Caco-2 (cell line): ENCODE data around the gene DNAJC3. TPM values are rescaled to one million over a fixed set of nuclear protein-coding genes. Genes with fewer than 3 reads are reported as not detected.
"Not testable (repeated sequence)": the region's sequence is repeated elsewhere in the genome, so short reads cannot be mapped to it uniquely, and the experiment has no call there.

Experiments
- BruUV-seq: library from RNA; stranded (reverse); fragments of 400-500 nt; replicated peaks from 2 replicates; lab custom pipeline; 2021; lab: Mats Ljungman, UMichigan
- CTCF ChIA-PET: fragments of 300-600 bp; sonication (Branson Sonifier 250); formaldehyde crosslinking; loops from one replicate; lab custom pipeline; 2022; ENCODE audit warnings: antibody characterized with exemption; lab: Charles Lee
- POLR2A ChIA-PET: fragments of 300-600 bp; sonication (Branson Sonifier 250); formaldehyde crosslinking; loops from one replicate; lab custom pipeline; 2022; ENCODE audit warnings: antibody characterized with exemption; lab: Charles Lee
- DNase-seq, 2 experiments: peaks; one replicate each; pipeline versions ENCODE4 v3.0.0 to v3.0.0-alpha.2; 2020 to 2022
- H3K27me3 ChIP-seq: replicated peaks from 2 replicates; pipeline ENCODE4 v1.6.0; 2011; ENCODE audit warnings: low read length; ENCODE audit not compliant: control insufficient read depth, insufficient read depth
- H3K36me3 ChIP-seq: 2 replicates; pipeline ENCODE4 v1.5.1; 2011; ENCODE audit warnings: low read length; ENCODE audit not compliant: control insufficient read depth, insufficient read depth
- H3K4me1 ChIP-seq: fragments of 250-450 bp; sonication (Bioruptor Pico); 2 replicates; pipeline ENCODE4 v1.5.1; 2020; ENCODE audit warnings: mild to moderate bottlenecking
- H3K4me3 ChIP-seq: 2 replicates; pipeline ENCODE4 v1.5.1; 2011; ENCODE audit warnings: low read depth, mild to moderate bottlenecking, control low read depth, low read length
- H3K9me3 ChIP-seq: fragments of 250-450 bp; sonication (Bioruptor Pico); 2 replicates; pipeline ENCODE4 v1.5.1; 2020; ENCODE audit warnings: mild to moderate bottlenecking, moderate library complexity
- H3K27ac Mint-ChIP-seq: one replicate; pipeline ENCODE4 v1.8.0; 2022; ENCODE audit warnings: mixed read lengths; ENCODE audit not compliant: unreplicated experiment
- H3K27me3 Mint-ChIP-seq: one replicate; pipeline ENCODE4 v1.8.0; 2022; ENCODE audit warnings: mixed read lengths; ENCODE audit not compliant: insufficient read depth, unreplicated experiment
- H3K36me3 Mint-ChIP-seq: one replicate; pipeline ENCODE4 v1.8.0; 2022; ENCODE audit warnings: mild to moderate bottlenecking, mixed read lengths; ENCODE audit not compliant: insufficient read depth, unreplicated experiment
- H3K4me1 Mint-ChIP-seq: one replicate; pipeline ENCODE4 v1.8.0; 2022; ENCODE audit warnings: low read depth, mixed read lengths; ENCODE audit not compliant: unreplicated experiment
- H3K4me3 Mint-ChIP-seq: one replicate; pipeline ENCODE4 v1.8.0; 2022; ENCODE audit warnings: mild to moderate bottlenecking, moderate library complexity, mixed read lengths; ENCODE audit not compliant: unreplicated experiment
- H3K9me3 Mint-ChIP-seq: one replicate; pipeline ENCODE4 v1.8.0; 2022; ENCODE audit warnings: mixed read lengths; ENCODE audit not compliant: unreplicated experiment
- intact Hi-C: fragments of 100-400 bp; cut with micrococcal nuclease; formaldehyde crosslinking; loops from one replicate; pipeline ENCODE4 v1.10.0; 2022; ENCODE audit not compliant: unreplicated experiment
- total RNA-seq: library from RNA; stranded (reverse); gene quantifications from 2 replicates; pipeline ENCODE4 v1.2.3, GENCODE V29; 2022
- TF ChIP-seq, protein P1 (sequence below), 2 experiments: fragments of 200-600 bp in 1 of 2; IDR thresholded peaks; 1 replicate in 1 of 2; 2 replicates in 1 of 2; pipeline versions ENCODE4 v1.5.1 to v1.8.0; 2011 to 2022; ENCODE audit warnings: antibody characterized with exemption in 1 of 2, control low read depth in 1 of 2, inconsistent platforms in 1 of 2, low read depth in 1 of 2, low read length in 1 of 2, mild to moderate bottlenecking in 1 of 2, moderate library complexity in 1 of 2; ENCODE audit not compliant: insufficient read depth in 1 of 2, severe bottlenecking in 1 of 2, unreplicated experiment in 1 of 2

DNAJC3 gene
- total RNA-seq, 1 experiment from 2014 or later = 36.8 TPM

DNA sequence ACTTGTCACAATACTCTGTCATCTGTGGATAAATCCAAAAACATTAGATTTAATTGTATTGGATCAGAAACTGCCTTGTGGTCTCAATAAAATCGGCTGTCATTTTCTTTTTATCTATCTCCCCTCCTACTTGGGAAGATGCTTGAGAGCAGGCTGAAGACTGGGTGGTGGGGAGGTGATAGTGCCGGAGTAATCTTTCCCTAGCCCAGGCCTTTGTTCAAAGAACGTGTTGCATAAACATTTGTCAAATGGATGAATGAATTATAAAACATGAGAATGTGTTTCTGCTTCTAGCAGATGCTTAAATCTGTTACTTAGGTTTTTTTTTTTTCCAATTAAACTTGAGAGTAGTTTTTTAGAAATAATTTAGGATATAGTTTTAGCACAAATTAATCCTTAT lies 49.9 kb downstream of the DNAJC3 start:
- H3K27me3 ChIP-seq = no peaks in the 10 kb centered on the region
- DNase-seq = no peak
- no peaks in the 10 kb centered on the region for H3K36me3 ChIP-seq
- intact Hi-C loops = no loop called here
- Mint-ChIP-seq H3K4me3 (no peak overlapping the region), H3K27me3 (no peaks in the 10 kb centered on the region), H3K36me3 (peaks cover 11% of the 10 kb centered on the region), H3K9me3 (peaks cover 13% of the 10 kb centered on the region), H3K27ac (no peak overlapping the region), H3K4me1 (no peaks in the 10 kb centered on the region)
- H3K4me1 ChIP-seq = no peaks in the 10 kb centered on the region
- no TSS peak for BruUV-seq
- TF ChIP-seq, protein P1, sequence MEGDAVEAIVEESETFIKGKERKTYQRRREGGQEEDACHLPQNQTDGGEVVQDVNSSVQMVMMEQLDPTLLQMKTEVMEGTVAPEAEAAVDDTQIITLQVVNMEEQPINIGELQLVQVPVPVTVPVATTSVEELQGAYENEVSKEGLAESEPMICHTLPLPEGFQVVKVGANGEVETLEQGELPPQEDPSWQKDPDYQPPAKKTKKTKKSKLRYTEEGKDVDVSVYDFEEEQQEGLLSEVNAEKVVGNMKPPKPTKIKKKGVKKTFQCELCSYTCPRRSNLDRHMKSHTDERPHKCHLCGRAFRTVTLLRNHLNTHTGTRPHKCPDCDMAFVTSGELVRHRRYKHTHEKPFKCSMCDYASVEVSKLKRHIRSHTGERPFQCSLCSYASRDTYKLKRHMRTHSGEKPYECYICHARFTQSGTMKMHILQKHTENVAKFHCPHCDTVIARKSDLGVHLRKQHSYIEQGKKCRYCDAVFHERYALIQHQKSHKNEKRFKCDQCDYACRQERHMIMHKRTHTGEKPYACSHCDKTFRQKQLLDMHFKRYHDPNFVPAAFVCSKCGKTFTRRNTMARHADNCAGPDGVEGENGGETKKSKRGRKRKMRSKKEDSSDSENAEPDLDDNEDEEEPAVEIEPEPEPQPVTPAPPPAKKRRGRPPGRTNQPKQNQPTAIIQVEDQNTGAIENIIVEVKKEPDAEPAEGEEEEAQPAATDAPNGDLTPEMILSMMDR (IDR thresholded peaks at IDR 0.05; ENCODE audit: insufficient read depth in 1 of 2, low read depth in 1 of 2, low read length in 1 of 2, severe bottlenecking in 1 of 2, unreplicated experiment in 1 of 2) = no peak
- CTCF ChIA-PET = no interaction called here
- H3K9me3 ChIP-seq = no peaks in the 10 kb centered on the region
- POLR2A ChIA-PET = no interaction called here
- no peak overlapping the region for H3K4me3 ChIP-seq

DNA sequence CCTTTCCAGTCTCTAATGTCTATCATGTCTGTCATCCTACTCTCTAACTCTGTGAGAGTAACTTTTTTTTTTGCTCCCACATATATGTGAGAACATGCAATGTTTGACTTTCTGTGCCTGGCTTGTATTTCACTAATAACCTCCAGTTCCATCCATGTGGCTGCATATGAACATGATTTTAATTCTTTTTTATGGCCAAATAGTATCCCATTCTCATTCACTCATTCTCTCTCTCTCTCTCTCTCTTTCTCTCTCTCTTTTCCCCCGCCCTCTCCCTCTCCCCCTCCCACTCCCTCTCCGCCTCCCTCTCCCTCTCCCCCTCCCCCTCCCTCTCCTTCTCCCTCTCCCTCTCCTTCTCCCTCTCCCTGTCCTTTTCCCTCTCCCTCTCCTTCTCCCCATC lies 52.0 kb downstream of the DNAJC3 start:
- no peak overlapping the region for H3K4me3 ChIP-seq
- intact Hi-C loops = no loop called here
- no peaks in the 10 kb centered on the region for H3K36me3 ChIP-seq
- H3K27ac Mint-ChIP-seq = no peak overlapping the region
- peaks cover 31% of the 10 kb centered on the region for H3K9me3 Mint-ChIP-seq
- no peaks in the 10 kb centered on the region for H3K4me1 ChIP-seq
- TF ChIP-seq, protein P1 (IDR thresholded peaks at IDR 0.05; ENCODE audit: insufficient read depth in 1 of 2, low read depth in 1 of 2, low read length in 1 of 2, severe bottlenecking in 1 of 2, unreplicated experiment in 1 of 2) = no peak
- H3K9me3 ChIP-seq = 0 out of 2 replicates have a peak, but pooled peaks cover 8% of the 10 kb centered on the region
- CTCF ChIA-PET = no interaction called here
- no peaks in the 10 kb centered on the region for H3K4me1 Mint-ChIP-seq
- H3K4me3 Mint-ChIP-seq = no peak overlapping the region
- H3K27me3 ChIP-seq = no peaks in the 10 kb centered on the region
- no peak for DNase-seq
- H3K27me3 Mint-ChIP-seq = no peaks in the 10 kb centered on the region
- BruUV-seq = no TSS peak
- H3K36me3 Mint-ChIP-seq = peaks cover 17% of the 10 kb centered on the region
- POLR2A ChIA-PET = no interaction called here

DNA sequence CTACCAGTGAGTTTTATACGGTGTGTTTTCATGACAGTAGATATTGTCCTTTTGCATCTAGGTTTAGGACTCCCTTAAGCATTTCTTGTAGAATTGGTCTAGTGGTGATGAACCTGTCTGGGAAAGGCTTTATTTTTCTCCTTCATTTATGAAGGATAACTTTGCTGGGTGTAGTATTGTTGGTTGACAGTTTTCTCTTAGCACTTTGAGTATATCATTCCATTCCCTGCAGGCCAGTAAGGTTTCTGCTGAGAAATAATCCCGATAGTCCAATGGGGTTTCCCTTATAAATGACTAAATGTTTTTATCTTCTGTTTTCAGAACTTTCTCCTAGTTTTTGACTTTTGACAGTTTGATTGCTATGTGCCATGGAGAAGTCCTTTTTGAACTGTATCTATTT lies 57.2 kb downstream of the DNAJC3 start:
- Mint-ChIP-seq H3K36me3 (peaks cover 17% of the 10 kb centered on the region), H3K4me1 (no peaks in the 10 kb centered on the region), H3K27ac (no peak overlapping the region), H3K4me3 (no peak overlapping the region), H3K27me3 (no peaks in the 10 kb centered on the region), H3K9me3 (peaks cover 36% of the 10 kb centered on the region)
- intact Hi-C loops = no loop called here
- no peak for DNase-seq
- BruUV-seq = no TSS peak
- Histone ChIP-seq H3K27me3 (no peaks in the 10 kb centered on the region), H3K4me3 (no peak overlapping the region), H3K4me1 (no peaks in the 10 kb centered on the region), H3K9me3 (peaks cover 12% of the 10 kb centered on the region; the same call in 1 of the 2 replicates), H3K36me3 (no peaks in the 10 kb centered on the region)
- TF ChIP-seq, protein P1 (IDR thresholded peaks at IDR 0.05; ENCODE audit: insufficient read depth in 1 of 2, low read depth in 1 of 2, low read length in 1 of 2, severe bottlenecking in 1 of 2, unreplicated experiment in 1 of 2) = no peak
- ChIA-PET POLR2A (no interaction called here), CTCF (no interaction called here)

DNA sequence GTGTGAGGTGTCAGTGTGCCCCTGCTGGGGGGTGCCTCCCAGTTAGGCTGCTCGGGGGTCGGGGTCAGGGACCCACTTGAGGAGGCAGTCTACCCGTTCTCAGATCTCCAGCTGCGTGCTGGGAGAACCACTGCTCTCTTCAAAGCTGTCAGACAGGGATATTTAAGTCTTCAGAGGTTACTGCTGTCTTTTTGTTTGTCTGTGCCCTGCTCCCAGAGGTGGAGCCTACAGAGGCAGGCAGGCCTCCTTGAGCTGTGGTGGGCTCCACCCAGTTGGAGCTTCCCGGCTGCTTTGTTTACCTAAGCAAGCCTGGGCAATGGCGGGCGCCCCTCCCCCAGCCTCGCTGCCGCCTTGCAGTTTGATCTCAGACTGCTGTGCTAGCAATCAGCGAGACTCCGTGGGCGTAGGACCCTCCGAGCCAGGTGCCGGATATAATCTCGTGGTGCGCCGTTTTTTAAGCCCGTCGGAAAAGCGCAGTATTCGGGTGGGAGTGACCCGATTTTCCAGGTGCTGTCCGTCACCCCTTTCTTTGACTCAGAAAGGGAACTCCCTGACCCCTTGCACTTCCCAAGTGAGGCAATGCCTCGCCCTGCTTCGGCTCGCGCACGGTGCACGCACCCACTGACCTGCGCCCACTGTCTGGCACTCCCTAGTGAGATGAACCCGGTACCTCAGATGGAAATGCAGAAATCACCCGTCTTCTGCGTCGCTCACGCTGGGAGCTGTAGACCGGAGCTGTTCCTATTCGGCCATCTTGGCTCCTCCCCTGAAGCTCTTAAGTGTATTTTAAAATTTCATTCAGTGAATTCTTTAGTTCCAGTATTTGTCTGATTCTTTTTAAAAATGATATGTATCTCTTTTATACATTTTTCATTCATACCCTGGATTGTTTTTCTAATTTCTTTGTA lies 63.4 kb downstream of the DNAJC3 start:
- peaks cover 20% of the 10 kb centered on the region for H3K4me1 Mint-ChIP-seq
- H3K9me3 ChIP-seq, H3K4me3 ChIP-seq, H3K9me3 Mint-ChIP-seq, H3K36me3 ChIP-seq, H3K4me3 Mint-ChIP-seq, H3K36me3 Mint-ChIP-seq, H3K27ac Mint-ChIP-seq, POLR2A ChIA-PET, H3K27me3 ChIP-seq, BruUV-seq, CTCF ChIA-PET, H3K27me3 Mint-ChIP-seq, intact Hi-C loops, DNase-seq: not testable (repeated sequence)
- peaks cover 16% of the 10 kb centered on the region for H3K4me1 ChIP-seq
